B cell (primary cell): ENCODE measurements around the gene PLPP3. TPM values are rescaled to one million over a fixed set of nuclear protein-coding genes. Genes with fewer than 3 reads are reported as not detected.

Experiments
- ATAC-seq: fragments of 200-7000 bp; cut with Tn5 transposase; one replicate; pipeline ENCODE4 v1.10.0; 2021; ENCODE audit warnings: low read depth, mild to moderate bottlenecking, moderate number of reproducible peaks, moderate library complexity
- CTCF ChIA-PET: fragments of 350-600 bp; sonication (Branson Sonifier 250); formaldehyde crosslinking; loops from one replicate; lab custom pipeline; 2021; ENCODE audit warnings: antibody characterized with exemption, inconsistent platforms; lab: Charles Lee
- POLR2A ChIA-PET: fragments of 350-600 bp; sonication (Branson Sonifier 250); formaldehyde crosslinking; loops from one replicate; lab custom pipeline; 2021; ENCODE audit warnings: antibody characterized with exemption; lab: Charles Lee
- DNase-seq: peaks from one replicate; pipeline ENCODE4 v3.0.0; 2013
- H2AFZ ChIP-seq: 2 replicates; pipeline ENCODE4 v1.6.1; 2012; ENCODE audit warnings: mild to moderate bottlenecking, low read depth, low read length; ENCODE audit not compliant: insufficient read depth, poor library complexity, severe bottlenecking
- H3K27ac ChIP-seq, 2 donors: 1 replicate in 1 of 2; 2 replicates in 1 of 2; pipeline ENCODE4 v1.5.1; 2012 to 2013; ENCODE audit warnings: low read length in 2 of 2, mild to moderate bottlenecking in 2 of 2, moderate library complexity in 1 of 2
- H3K27me3 ChIP-seq, 4 experiments: fragments of 200-600 bp in 1 of 4; sonication (generic) in 1 of 4; replicated peaks in 1 of 4; 1 replicate in 2 of 4; 2 replicates in 2 of 4; pipeline versions ENCODE4 v1.6.1 to v1.7.0; 2013 to 2016; ENCODE audit warnings: low read length in 3 of 4, mild to moderate bottlenecking in 2 of 4, mixed read lengths in 1 of 4, moderate library complexity in 1 of 4; ENCODE audit not compliant: insufficient read depth in 4 of 4, control insufficient read depth in 3 of 4; ENCODE audit errors: control extremely low read depth in 1 of 4
- H3K36me3 ChIP-seq, 2 experiments: replicated peaks in 1 of 2; 1 replicate in 1 of 2; 2 replicates in 1 of 2; pipeline versions ENCODE4 v1.6.1 to v1.7.1; 2013; ENCODE audit warnings: low read length in 1 of 2; ENCODE audit not compliant: insufficient read depth in 2 of 2, control insufficient read depth in 1 of 2; ENCODE audit errors: control extremely low read depth in 1 of 2, extremely low read depth in 1 of 2
- H3K4me1 ChIP-seq, 2 donors: fragments of 200-600 bp in 1 of 2; sonication (generic) in 1 of 2; 1 replicate in 1 of 2; 2 replicates in 1 of 2; pipeline versions ENCODE4 v1.5.1 to v1.6.1; 2013 to 2017; ENCODE audit warnings: low read length in 2 of 2; ENCODE audit not compliant: control insufficient read depth in 2 of 2, insufficient read depth in 2 of 2
- H3K4me2 ChIP-seq: replicated peaks from 2 replicates; pipeline ENCODE3; 2012; ENCODE audit warnings: mild to moderate bottlenecking, low read depth, low read length; ENCODE audit not compliant: poor library complexity, severe bottlenecking
- H3K4me3 ChIP-seq, 5 experiments: fragments of 200-600 bp in 1 of 5; sonication (generic) in 1 of 5; 1 replicate in 3 of 5; 2 replicates in 2 of 5; pipeline versions ENCODE4 v1.5.1 to v1.7.0; 2011 to 2016; ENCODE audit warnings: low read length in 4 of 5, mild to moderate bottlenecking in 4 of 5, low read depth in 2 of 5, control low read depth in 1 of 5, moderate library complexity in 1 of 5; ENCODE audit not compliant: insufficient read depth in 1 of 5; ENCODE audit errors: control extremely low read depth in 1 of 5, extremely low read depth in 1 of 5
- H3K79me2 ChIP-seq: fragments of 200-600 bp; sonication (generic); one replicate; pipeline ENCODE4 v1.6.0; 2016; ENCODE audit warnings: low read length; ENCODE audit not compliant: control insufficient read depth, insufficient read depth
- H3K9ac ChIP-seq: fragments of 200-600 bp; sonication (generic); 2 replicates; pipeline ENCODE4 v1.6.1; 2017; ENCODE audit warnings: mild to moderate bottlenecking, low read length, moderate library complexity
- H3K9me3 ChIP-seq, 3 donors: one replicate each; pipeline versions ENCODE4 v1.6.1 to v1.7.1; 2013; ENCODE audit warnings: low read length in 2 of 3; ENCODE audit not compliant: control insufficient read depth in 2 of 3, insufficient read depth in 1 of 3; ENCODE audit errors: control extremely low read depth in 1 of 3
- H4K20me1 ChIP-seq: 2 replicates; pipeline ENCODE4 v1.6.0; 2012; ENCODE audit warnings: mild to moderate bottlenecking, low read length; ENCODE audit not compliant: insufficient read depth, control insufficient read depth, poor library complexity, severe bottlenecking
- H3K27ac Mint-ChIP-seq: one replicate; pipeline ENCODE4 v1.8.0; 2021; ENCODE audit warnings: mixed read lengths
- H3K27me3 Mint-ChIP-seq: one replicate; pipeline ENCODE4 v1.8.0; 2021; ENCODE audit warnings: mixed read lengths
- H3K4me1 Mint-ChIP-seq: one replicate; pipeline ENCODE4 v1.8.0; 2021; ENCODE audit warnings: mixed read lengths
- H3K4me3 Mint-ChIP-seq: one replicate; pipeline ENCODE4 v1.8.0; 2021; ENCODE audit warnings: mixed read lengths
- H3K9me3 Mint-ChIP-seq: one replicate; pipeline ENCODE4 v1.8.0; 2022; ENCODE audit warnings: mixed read lengths; ENCODE audit not compliant: insufficient read depth
- CTCF ChIP-seq: fragments of 200-600 bp; IDR thresholded peaks from one replicate; pipeline ENCODE4 v1.8.0; 2022; ENCODE audit warnings: antibody characterized with exemption, mild to moderate bottlenecking
- EZH2 ChIP-seq: IDR thresholded peaks from 2 replicates; pipeline ENCODE4 v1.6.1; 2012; ENCODE audit warnings: borderline replicate concordance, low read depth, mild to moderate bottlenecking, moderate library complexity, low read length; ENCODE audit not compliant: insufficient read depth, poor library complexity, severe bottlenecking
- WGBS: methylation state at CpG from one replicate; pipeline ENCODE4 v1.1.5; 2013; ENCODE audit warnings: missing lambda C conversion rate; ENCODE audit not compliant: insufficient coverage; 5-methylcytosine and 5-hydroxymethylcytosine counted together
- intact Hi-C: fragments of 100-400 bp; cut with micrococcal nuclease; formaldehyde crosslinking; loops from one replicate; pipeline ENCODE4 v1.10.0; 2022
- polyA plus RNA-seq: library from polyadenylated mRNA; depleted of rRNA; stranded (reverse); fragments of >200 nt; gene quantifications from 2 replicates; pipeline ENCODE4 v1.2.3, GENCODE V29; 2012
- total RNA-seq, 2 donors: library from RNA; stranded (reverse); fragments of 120-200 nt in 1 of 2; gene quantifications; 1 replicate in 1 of 2; 2 replicates in 1 of 2; pipeline versions ENCODE4 v1.2.3 to v1.2.4, GENCODE V29; 2013 to 2022

PLPP3 gene
- total and polyA plus RNA-seq, 2 donors (not counting 1 experiment from before 2014, with no cell fraction given), result 1.8 to 2.9 TPM

DNA sequence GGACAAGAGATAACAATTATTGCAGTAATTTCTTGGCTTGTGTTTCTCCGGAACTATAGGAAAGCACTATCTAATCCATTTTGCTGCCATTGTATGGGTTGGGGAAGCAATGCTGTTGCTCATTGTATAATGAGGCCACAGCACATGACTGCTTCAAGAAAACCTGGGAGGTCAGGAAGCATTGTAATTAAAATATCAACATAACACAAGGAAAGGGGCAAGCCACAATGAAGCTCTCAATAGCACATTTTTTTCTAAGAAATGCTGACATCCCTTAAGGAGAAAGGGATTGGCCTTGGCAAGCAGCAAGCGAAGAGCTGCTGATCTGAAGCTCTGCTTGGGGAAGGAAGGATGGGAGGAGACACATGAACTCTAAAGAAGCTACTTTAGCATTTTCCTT is 44.0 kb downstream of the PLPP3 start:
- Mint-ChIP-seq H3K9me3 (no peaks in the 10 kb centered on the region), H3K27me3 (no peaks in the 10 kb centered on the region), H3K4me1 (no peaks in the 10 kb centered on the region), H3K4me3 (no peak overlapping the region), H3K27ac (no peak overlapping the region)
- ChIA-PET CTCF (no interaction called here), POLR2A (no interaction called here)
- Histone ChIP-seq H3K36me3 (no peaks in the 10 kb centered on the region), H4K20me1 (no peaks in the 10 kb centered on the region), H3K27me3 (no peaks in the 10 kb centered on the region), H3K4me3 (no peak overlapping the region), H3K4me2 (no peak overlapping the region), H3K27ac (no peak overlapping the region), H3K79me2 (no peaks in the 10 kb centered on the region), H3K9ac (no peak overlapping the region), H3K4me1 (peaks cover 6 to 7% of the 10 kb centered on the region in 2 donors), H2AFZ (no peak overlapping the region), H3K9me3 (no peaks in the 10 kb centered on the region)
- TF ChIP-seq EZH2 (no peak), CTCF (no peak)
- DNase-seq (no peak), ATAC-seq (no peak)
- WGBS, result no CpG with 5 or more reads among the region's 2 CpGs
- intact Hi-C loops, result no loop called here

DNA sequence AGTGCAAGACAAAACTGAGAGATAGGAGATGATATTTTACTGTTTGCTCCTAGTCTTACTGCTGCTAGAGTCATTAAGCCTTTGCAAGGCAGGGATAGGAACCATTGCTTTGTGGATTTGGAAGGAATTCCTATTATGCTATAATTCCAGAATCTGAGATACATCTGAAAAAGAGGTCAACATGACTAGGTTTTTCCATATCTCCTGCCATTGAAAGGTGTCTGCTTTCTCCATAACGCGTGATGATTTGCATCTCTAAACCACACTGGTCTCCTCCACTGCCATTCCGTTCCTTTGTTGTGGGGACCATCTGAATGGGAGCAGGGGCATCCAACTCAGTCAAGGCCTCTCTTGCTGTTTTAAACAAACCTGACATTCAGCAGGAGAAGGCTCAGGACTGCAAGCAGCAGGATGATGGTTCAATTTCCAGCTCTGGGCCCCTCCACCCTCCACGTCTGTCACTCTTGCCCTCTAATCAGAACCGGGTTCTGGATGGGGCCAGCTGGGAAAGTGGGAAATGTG is 45.2 kb downstream of the PLPP3 start:
- ATAC-seq (no peak), DNase-seq (no peak)
- 87% methylated on average over 3 of the region's 5 CpGs for WGBS
- no peak overlapping the region for H3K9ac ChIP-seq
- TF ChIP-seq CTCF, result no peak
- TF ChIP-seq EZH2, result no peak
- H2AFZ ChIP-seq, result no peak overlapping the region
- Mint-ChIP-seq H3K4me3 (no peak overlapping the region), H3K9me3 (no peaks in the 10 kb centered on the region), H3K27ac (no peak overlapping the region), H3K4me1 (no peaks in the 10 kb centered on the region), H3K27me3 (no peaks in the 10 kb centered on the region)
- no peak overlapping the region for H3K27ac ChIP-seq
- H3K9me3 ChIP-seq, result no peaks in the 10 kb centered on the region
- ChIA-PET CTCF (no interaction called here), POLR2A (no interaction called here)
- H3K4me2 ChIP-seq, result no peak overlapping the region
- intact Hi-C loops, result no loop called here
- no peak overlapping the region for H3K4me3 ChIP-seq
- no peaks in the 10 kb centered on the region for H3K36me3 ChIP-seq
- H3K27me3 ChIP-seq, result no peaks in the 10 kb centered on the region
- no peaks in the 10 kb centered on the region for H3K79me2 ChIP-seq
- peaks cover 6 to 7% of the 10 kb centered on the region in 2 donors for H3K4me1 ChIP-seq
- no peaks in the 10 kb centered on the region for H4K20me1 ChIP-seq
